ENCODE measurements around the gene OPN4.

OPN4 gene

GRCh38 chr10:86707505-86707904 lies 53.2 kb downstream of the OPN4 start:
- Histone ChIP-seq H3K27me3 (ENCODE audit: low read length) (no peaks in the 10 kb centered on the region), H3F3A (ENCODE audit: insufficient read depth) (peaks cover 8% of the 10 kb centered on the region), H3K27ac (ENCODE audit: low read depth, low read length) (no peak overlapping the region), H3K9me3 (ENCODE audit: insufficient read depth, low read length) (no peaks in the 10 kb centered on the region), H3K4me3 (ENCODE audit: insufficient read depth, low read length, poor library complexity, severe bottlenecking) (no peak overlapping the region), H3K79me2 (ENCODE audit: insufficient read depth, low read length) (no peaks in the 10 kb centered on the region), H3K36me3 (ENCODE audit: low read length) (no peaks in the 10 kb centered on the region), H3K9ac (ENCODE audit: low read length) (no peak overlapping the region), H2AFZ (ENCODE audit: low read depth, low read length, severe bottlenecking) (no peak overlapping the region), H3K4me2 (ENCODE audit: low read depth, low read length, poor library complexity, severe bottlenecking) (no peak overlapping the region), H3K9me2 (replicated peaks; ENCODE audit: insufficient read depth, low read length) (no peaks in the 10 kb centered on the region), H4K20me1 (ENCODE audit: low read depth, low read length) (no peaks in the 10 kb centered on the region)
- TF ChIP-seq EZH2phosphoT487 (conservative IDR thresholded peaks at IDR 0.05; ENCODE audit: low read length) (no peak), CTCF (IDR thresholded peaks at IDR 0.05; ENCODE audit: insufficient read depth, low read length, poor library complexity, severe bottlenecking) (no peak)

- Histone ChIP-seq H3F3A (ENCODE audit: insufficient read depth) (peaks cover 10% of the 10 kb centered on the region), H3K27me3 (ENCODE audit: low read length) (no peaks in the 10 kb centered on the region), H3K4me2 (ENCODE audit: low read depth, low read length, poor library complexity, severe bottlenecking) (no peak overlapping the region), H3K79me2 (ENCODE audit: insufficient read depth, low read length) (no peaks in the 10 kb centered on the region), H3K9me3 (ENCODE audit: insufficient read depth, low read length) (no peaks in the 10 kb centered on the region), H2AFZ (ENCODE audit: low read depth, low read length, severe bottlenecking) (no peak overlapping the region), H3K27ac (ENCODE audit: low read depth, low read length) (no peak overlapping the region), H3K36me3 (ENCODE audit: low read length) (no peaks in the 10 kb centered on the region), H3K9me2 (replicated peaks; ENCODE audit: insufficient read depth, low read length) (no peaks in the 10 kb centered on the region), H3K4me3 (ENCODE audit: insufficient read depth, low read length, poor library complexity, severe bottlenecking) (no peak overlapping the region), H4K20me1 (ENCODE audit: low read depth, low read length) (no peaks in the 10 kb centered on the region), H3K9ac (ENCODE audit: low read length) (no peak overlapping the region)
- TF ChIP-seq EZH2phosphoT487 (conservative IDR thresholded peaks at IDR 0.05; ENCODE audit: low read length) (no peak), CTCF (IDR thresholded peaks at IDR 0.05; ENCODE audit: insufficient read depth, low read length, poor library complexity, severe bottlenecking) (no peak)
Measured at GRCh38 chr10:86708068-86708782, 53.9 kb downstream of the OPN4 start.

GRCh38 chr10:86708783-86709380 lies 54.5 kb downstream of the OPN4 start:
- Histone ChIP-seq H3K36me3 (ENCODE audit: low read length) (no peaks in the 10 kb centered on the region), H3F3A (ENCODE audit: insufficient read depth) (peaks cover 10% of the 10 kb centered on the region), H3K9me2 (replicated peaks; ENCODE audit: insufficient read depth, low read length) (no peaks in the 10 kb centered on the region), H3K4me2 (ENCODE audit: low read depth, low read length, poor library complexity, severe bottlenecking) (no peak overlapping the region), H3K27ac (ENCODE audit: low read depth, low read length) (no peak overlapping the region), H3K9me3 (ENCODE audit: insufficient read depth, low read length) (no peaks in the 10 kb centered on the region), H3K27me3 (ENCODE audit: low read length) (no peaks in the 10 kb centered on the region), H3K9ac (ENCODE audit: low read length) (no peak overlapping the region), H2AFZ (ENCODE audit: low read depth, low read length, severe bottlenecking) (no peak overlapping the region), H4K20me1 (ENCODE audit: low read depth, low read length) (no peaks in the 10 kb centered on the region), H3K79me2 (ENCODE audit: insufficient read depth, low read length) (no peaks in the 10 kb centered on the region), H3K4me3 (ENCODE audit: insufficient read depth, low read length, poor library complexity, severe bottlenecking) (no peak overlapping the region)
- no peak for TF ChIP-seq CTCF (IDR thresholded peaks at IDR 0.05; ENCODE audit: insufficient read depth, low read length, poor library complexity, severe bottlenecking)
- no peak for TF ChIP-seq EZH2phosphoT487 (conservative IDR thresholded peaks at IDR 0.05; ENCODE audit: low read length)
